Stimulated activated CD8-positive, alpha-beta memory T cell treated with anti-CD3 and anti-CD28 coated beads, Interleukin-15, amount 100 ng/mL, for 1 hour (primary cell): Measurements from ENCODE around the gene SF3A2.

ENCODE experiments used
- DNase-seq: peaks from one replicate; pipeline ENCODE4 v3.0.0-alpha.2; 2020; ENCODE audit warnings: low read depth

SF3A2 gene

DNA sequence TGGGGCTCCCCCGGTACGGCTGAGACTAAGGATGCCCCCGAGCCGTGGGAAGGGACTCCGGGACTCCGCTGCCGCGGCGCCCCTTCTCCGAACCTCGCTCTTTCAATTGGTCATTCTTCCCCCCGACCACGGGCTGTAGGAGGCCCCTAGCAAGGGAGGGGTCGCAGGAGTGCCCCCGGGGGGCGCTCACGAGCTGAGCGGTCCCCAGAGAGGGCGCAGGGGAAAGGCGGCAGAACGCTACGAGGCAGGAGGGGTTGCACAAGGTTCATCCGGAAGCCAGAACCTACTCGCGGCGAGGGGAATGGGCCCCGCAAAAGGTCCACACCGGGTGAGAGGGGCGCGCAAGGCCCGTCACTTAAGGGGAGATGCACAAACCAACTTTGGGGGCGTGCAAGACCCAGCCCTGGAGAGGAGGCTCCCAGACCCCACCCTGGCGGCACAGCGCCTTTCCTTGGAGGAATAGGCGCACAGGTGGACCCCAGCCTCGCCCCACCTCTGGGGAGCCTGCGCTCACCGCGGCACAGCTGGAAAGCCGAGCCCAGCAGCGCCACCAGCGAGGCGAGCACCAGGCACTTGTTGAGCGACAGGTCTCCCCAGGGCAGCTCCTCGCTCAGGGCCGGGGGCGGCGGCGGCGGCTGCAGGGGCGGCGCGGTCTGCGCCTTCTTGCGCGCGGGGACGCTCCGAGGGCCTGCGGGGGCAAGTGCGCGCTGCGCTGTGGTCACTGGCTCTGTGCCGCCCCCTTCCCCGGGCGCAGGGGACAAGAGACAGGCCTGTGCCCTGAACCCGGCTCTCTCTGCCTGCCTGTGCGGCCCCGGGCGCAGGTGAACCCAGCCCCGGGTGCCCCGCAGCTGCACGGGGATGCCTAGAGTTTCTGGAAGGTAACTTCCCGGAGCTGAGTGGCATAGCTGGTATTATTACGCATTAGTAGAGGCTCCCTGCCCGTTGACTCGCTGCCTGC lies 16.8 kb downstream of the SF3A2 start:
- DNase-seq: no peak

GRCh38 chr19:2254064-2254872 lies 17.6 kb downstream of the SF3A2 start:
- no peak for DNase-seq

GRCh38 chr19:2255112-2255845 lies 18.7 kb downstream of the SF3A2 start:
- DNase-seq: no peak

DNA sequence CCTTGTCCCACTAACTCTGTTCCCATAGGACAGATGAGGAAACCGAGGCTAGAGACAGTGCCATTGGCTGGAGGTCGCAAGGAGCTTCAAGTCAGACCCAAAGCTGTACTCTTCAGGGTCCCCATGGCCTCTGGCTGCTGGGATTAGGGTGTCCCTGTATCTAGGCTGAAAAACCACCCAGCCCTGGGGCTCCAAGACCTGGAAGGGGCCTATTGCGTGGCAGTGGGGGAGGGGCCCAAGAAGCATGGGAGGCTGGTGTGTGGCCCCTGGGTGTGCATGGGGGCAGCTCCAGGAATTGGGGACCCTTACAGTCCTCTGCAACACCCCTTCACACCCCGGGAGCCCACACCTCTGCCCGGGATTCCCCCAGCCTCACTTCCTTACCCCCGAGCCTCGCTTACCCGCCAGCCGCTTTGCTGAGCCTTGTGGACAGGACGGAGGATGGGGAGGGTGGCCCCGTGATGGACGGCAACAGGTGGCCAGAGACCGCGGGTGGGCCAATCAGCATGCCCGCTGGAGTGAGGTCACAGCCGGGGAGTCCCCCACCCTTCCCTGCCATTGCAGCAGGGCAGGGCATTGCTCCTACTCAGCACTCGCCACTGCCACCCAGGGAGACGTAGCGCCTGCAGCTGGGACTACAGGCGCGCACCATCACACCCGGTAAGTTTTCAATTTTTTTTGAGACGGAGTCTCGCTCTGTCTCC lies 19.5 kb downstream of the SF3A2 start, which contains the start of gene JSRP1:
TSS of gene JSRP1 (minus strand) at position 436 of the 704 bp plus-strand sequence. CDS start 1,103 bp downstream, outside the sequence.
- DNase-seq: no peak

GRCh38 chr19:2259336-2259735 lies 22.7 kb downstream of the SF3A2 start:
- no peak for DNase-seq

DNA sequence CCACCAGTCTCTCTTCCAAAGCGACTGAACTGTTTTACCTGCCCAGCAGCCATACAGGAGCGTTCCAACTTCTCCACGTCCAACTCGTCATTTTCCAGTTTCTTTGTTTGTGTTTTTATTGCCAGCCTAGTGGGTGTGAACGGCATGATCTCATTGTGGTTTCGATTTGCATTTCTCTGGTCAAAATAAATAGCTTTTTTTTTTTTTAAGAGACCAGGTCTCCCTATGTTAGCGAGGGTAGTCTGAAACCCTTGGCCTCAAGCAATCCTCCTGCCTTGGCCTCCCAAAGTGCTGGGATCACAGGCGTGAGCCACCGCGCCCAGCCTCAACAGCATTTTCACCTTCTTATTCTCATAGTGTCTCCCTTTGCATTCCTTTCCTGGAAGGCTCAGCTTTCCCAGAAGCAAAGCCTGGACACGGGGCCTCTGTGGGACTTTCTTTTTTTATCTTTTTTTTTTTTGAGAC lies 23.7 kb downstream of the SF3A2 start:
- DNase-seq: no peak

DNA sequence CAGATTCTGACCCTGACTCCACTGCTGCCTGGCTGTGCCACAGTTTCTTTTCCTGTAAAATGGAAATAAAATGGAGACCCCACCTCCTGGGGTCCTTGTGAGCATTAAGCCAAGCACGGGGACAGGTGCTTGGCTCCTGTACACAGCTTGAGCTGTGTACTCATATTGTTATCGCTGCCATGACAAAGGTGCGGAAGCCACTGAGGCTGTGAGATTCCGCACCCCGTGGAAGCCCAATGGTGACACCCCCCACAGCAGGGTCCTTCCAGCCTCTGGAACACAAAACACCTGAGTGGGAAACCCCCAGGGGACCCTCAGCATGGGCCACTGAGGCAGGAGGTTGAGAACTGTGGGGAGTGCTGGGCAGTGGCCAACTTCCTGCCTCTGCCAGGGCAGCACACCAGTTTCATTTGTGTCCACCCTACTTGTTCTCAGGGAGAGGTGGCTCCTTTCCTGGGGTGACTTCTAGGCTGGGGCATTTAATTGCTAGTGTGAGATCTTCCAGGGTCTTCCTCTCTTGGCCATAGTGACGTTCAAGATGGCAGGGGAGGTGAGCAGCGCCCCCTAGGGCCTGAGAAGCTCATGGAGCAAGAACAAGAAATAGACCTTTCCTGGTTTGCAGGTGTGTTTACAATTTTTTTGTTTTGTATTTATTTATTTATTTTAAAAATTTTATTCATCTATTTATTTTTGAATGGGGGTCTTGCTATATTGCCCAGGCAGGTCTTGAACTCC lies 25.0 kb downstream of the SF3A2 start:
- no peak for DNase-seq

DNA sequence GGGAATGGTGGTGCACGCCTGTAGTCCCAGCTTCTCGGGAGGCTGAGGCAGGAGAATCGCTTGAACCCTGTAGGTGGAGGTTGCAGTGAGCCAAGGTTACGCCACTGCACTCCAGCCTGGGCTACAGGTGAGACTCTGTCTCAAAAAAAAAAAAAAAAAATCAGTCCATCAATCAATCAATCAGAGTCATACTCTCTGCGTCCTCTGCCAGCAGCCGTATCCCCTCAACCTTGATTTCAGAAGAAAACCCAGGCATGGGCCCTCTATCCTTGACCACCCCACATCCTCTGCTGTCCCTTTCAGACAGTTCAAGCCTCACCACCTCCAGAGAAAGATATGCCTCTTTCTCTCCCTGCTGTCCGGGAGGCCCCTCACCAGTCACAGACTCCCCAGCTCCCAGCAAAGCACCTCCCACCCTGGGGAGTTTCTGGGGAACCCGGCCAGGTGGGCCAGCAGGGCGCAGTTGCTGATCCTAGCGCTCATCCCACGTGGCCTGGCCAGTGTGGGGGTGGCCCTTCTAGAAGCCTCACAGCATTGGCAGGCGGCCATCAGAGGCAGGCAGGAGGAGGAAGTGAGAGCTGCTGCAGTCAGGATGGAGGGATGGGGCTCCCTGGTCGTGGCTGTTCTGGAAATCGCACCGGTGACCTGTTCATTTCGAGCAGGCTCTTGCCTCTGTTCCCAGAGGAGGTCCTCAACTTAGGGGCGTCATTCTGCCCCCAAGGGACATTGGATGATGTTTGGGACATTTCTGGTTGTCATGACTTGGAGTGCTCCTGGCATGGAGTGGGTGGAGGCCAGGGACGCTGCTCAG lies 29.8 kb downstream of the SF3A2 start:
- no peak for DNase-seq

DNA sequence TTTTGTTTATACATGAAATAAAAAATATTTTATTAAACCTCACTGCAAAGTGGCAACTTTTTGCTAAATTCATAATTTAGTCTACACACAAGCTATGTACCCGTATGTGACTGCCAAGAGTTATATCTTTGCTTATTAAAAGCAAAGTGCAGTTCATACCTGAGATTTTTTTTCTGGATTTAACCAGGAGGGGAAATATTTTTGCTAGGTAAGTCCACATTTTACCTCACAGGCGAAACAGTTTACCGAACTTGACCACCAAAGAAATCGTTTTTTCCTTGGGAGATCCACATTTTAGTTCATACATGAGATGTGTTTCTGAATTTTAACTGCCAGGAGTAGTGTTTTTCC lies 31.8 kb downstream of the SF3A2 start:
- DNase-seq: no peak

- no peak for DNase-seq
Observed at GRCh38 chr19:2268861-2269243, 32.2 kb downstream of the SF3A2 start.

GRCh38 chr19:2269244-2270156 lies 32.9 kb downstream of the SF3A2 start:
- DNase-seq: peak; percentile 98

DNA sequence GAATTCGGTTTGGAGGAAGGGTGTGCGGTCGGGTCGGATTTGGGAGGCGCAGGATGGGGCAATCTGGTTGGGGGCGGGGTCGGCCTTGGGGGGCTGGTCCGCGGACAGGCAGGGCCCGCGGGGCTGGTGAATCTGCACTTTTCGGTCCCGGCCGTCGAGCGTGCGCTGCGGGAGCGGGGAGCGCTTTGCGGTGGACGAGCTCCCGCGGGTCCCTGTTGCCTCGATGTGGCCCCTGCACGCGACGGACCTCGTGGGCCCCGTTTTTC lies 33.5 kb downstream of the SF3A2 start:
- DNase-seq: no peak

- DNase-seq: no peak
Observed at GRCh38 chr19:2270423-2271233, 34.0 kb downstream of the SF3A2 start.

GRCh38 chr19:2271234-2272103 lies 34.8 kb downstream of the SF3A2 start:
- DNase-seq: no peak

GRCh38 chr19:2273356-2274184 lies 36.9 kb downstream of the SF3A2 start:
- DNase-seq: no peak

- no peak for DNase-seq
Observed at GRCh38 chr19:2274185-2274711, 37.6 kb downstream of the SF3A2 start.
